AG04449 (cell line): ENCODE results near the gene ARHGDIB.

ENCODE experiments used
- CTCF ChIA-PET: fragments of 350-600 bp; formaldehyde crosslinking; extraction: SDS; loops from one replicate; lab custom pipeline; 2021; ENCODE audit warnings: antibody characterized with exemption; lab: Yijun Ruan, JAX
- POLR2A ChIA-PET: fragments of 400-600, 350-600 bp; formaldehyde crosslinking; extraction: SDS; loops from one replicate; lab custom pipeline; 2020; ENCODE audit warnings: antibody characterized with exemption, inconsistent platforms; lab: Yijun Ruan, JAX
- DNase-seq: peaks from one replicate; pipeline ENCODE4 v3.0.0-alpha.2; 2010; ENCODE audit warnings: low read depth, low spot score
- H3K4me3 ChIP-seq: 2 replicates; pipeline ENCODE4 v1.5.1; 2011; ENCODE audit warnings: low read depth, mild to moderate bottlenecking, control low read depth, low read length
- TF ChIP-seq, protein P1 (sequence below): IDR thresholded peaks from one replicate; pipeline ENCODE4 v1.5.1; 2011; ENCODE audit warnings: mild to moderate bottlenecking, moderate library complexity, low read length, control low read depth, inconsistent platforms; ENCODE audit not compliant: insufficient read depth; ENCODE audit errors: missing control alignments

Gene ARHGDIB

DNA sequence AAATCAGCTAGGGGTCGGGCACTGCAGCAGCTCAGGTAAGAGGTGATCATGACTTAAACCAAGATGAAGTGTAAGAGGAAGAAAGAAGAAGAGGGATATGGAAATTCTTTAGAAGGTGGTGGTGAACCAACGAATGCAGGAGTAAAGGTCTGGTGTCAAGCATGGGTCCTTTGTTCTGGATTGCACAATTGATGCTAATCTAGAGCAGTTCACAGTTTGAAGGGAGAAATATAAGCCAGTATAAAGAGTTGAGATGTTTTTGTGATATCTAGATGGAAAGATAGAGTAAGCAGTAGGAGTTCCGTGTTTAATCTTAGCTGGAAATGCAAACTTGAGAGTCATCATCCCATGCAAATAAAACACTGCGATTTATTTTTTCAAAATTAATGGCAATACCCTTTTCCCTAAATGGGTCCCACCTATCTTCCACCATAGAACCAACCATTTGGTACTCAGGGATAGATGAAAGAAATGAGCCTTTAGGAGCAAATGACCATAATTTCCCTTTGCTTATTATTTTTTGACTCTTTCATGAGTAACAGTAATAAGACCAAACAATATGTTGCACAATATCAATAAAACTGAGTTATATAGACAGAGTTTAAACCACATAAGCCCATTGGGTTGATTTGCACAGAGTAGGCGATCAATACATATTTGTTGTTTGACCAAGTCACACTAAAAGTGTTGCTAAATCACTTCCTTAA, 60.7 kb downstream of the ARHGDIB start:
- no peak overlapping the region for H3K4me3 ChIP-seq

GRCh38 chr12:14896521-14897169, 64.8 kb downstream of the ARHGDIB start:
- no peak overlapping the region for H3K4me3 ChIP-seq
- peak; percentile 60 for DNase-seq
- TF ChIP-seq, protein P1, sequence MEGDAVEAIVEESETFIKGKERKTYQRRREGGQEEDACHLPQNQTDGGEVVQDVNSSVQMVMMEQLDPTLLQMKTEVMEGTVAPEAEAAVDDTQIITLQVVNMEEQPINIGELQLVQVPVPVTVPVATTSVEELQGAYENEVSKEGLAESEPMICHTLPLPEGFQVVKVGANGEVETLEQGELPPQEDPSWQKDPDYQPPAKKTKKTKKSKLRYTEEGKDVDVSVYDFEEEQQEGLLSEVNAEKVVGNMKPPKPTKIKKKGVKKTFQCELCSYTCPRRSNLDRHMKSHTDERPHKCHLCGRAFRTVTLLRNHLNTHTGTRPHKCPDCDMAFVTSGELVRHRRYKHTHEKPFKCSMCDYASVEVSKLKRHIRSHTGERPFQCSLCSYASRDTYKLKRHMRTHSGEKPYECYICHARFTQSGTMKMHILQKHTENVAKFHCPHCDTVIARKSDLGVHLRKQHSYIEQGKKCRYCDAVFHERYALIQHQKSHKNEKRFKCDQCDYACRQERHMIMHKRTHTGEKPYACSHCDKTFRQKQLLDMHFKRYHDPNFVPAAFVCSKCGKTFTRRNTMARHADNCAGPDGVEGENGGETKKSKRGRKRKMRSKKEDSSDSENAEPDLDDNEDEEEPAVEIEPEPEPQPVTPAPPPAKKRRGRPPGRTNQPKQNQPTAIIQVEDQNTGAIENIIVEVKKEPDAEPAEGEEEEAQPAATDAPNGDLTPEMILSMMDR: no peak
- POLR2A ChIA-PET: no interaction called here
- CTCF ChIA-PET: interaction anchor here (0.8 kb wide), 1 partner anchor 10 kb away, joined by 3 read pairs; no protein-coding TSS in a partner anchor

More for the DNA sequence above, 60.7 kb downstream of the ARHGDIB start:
- POLR2A ChIA-PET: no interaction called here
- TF ChIP-seq, protein P1: no peak
- CTCF ChIA-PET: no interaction called here
- no peak for DNase-seq

DNA sequence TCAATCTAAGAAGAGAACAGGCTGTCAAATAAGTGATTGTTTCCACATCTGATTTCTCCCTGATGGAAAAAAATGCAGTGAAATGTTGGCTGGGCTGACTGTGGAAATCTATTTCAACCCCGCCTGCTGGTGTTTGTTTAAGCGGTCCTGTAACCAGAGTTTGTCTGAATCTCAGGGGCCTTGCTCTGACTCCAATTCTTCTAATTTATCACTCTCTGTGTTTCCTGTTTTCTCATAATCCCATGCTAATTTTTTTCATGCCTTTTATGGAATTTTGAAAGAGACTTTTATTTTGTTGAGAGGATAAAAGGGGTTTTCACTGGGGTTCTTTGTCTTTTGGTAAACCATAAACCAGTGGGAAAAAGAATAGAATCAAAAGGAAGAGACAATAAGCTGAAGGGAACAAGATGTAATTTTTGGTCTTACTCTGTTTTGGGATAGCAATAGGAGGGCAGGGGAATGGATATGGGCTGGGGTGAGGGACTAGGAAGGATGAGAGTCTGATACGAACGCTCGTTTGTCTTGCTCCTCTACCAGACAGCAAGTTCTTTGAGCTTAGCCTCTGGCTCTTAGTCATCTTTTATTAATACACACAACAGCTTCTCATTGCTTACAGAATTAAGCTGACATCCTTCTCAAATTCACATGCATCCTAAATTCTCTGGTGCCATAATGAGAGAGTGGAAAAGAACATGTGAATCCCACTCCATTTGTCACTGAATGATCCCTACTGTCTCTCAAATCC, 67.7 kb downstream of the ARHGDIB start:
- TF ChIP-seq, protein P1: peak; percentile 3
- POLR2A ChIA-PET: no interaction called here
- DNase-seq: no peak
- CTCF ChIA-PET: interaction anchor here (0.7 to 2.4 kb wide), 4 partner anchors 16 to 102 kb away, joined by 3 to 7 read pairs (median 4); no protein-coding TSS in a partner anchor
- H3K4me3 ChIP-seq: no peak overlapping the region

DNA sequence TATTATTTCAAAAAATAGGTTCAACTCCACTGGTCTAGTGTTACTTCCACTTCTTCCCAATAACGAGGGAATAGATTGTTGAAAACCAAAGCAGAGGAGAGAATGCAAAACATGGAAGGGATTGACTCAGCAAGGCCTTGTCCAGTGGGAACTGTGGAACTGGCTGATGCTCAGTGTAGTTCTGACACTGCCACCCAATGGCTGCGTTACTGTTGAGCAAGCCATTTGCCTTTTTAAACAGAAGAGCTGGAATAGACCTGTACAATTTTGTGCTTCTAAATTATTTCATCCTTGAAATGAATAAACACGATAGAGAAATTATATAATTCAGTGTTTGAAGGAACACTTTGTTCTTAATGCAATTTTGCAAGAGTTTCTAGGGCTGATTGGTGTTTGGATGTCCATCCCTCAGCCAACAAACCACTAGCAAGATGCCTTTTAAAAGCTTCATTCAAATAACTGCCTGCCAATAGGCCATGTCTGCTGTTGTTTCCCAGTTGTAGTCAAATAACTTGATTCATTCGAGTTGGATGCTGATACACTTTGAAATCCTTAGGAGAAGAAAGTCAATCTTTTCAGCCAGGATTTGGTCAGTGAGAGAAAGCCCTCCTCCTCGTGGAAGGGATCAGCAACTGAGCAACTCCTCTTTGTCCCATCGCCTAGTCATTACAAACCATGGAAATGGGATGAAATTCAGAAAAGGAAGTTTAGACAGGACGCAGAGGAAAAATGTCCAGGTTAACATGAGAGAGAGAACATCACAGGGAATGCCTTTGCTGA, 68.5 kb downstream of the ARHGDIB start:
- CTCF ChIA-PET: interaction anchor here (1.2 to 2.4 kb wide), 3 partner anchors 17 to 48 kb away, joined by 3 to 7 read pairs (median 4); no protein-coding TSS in a partner anchor
- no peak for DNase-seq
- no peak overlapping the region for H3K4me3 ChIP-seq
- POLR2A ChIA-PET: no interaction called here
- TF ChIP-seq, protein P1: no peak
